Jurkat, Clone E6-1 (cell line): Measurements from ENCODE around the gene COL6A1.

Experiments used
- DNase-seq: peaks from one replicate; pipeline ENCODE4 v3.0.0-alpha.2; 2011; ENCODE audit warnings: low read depth, low spot score
- H3K4me3 ChIP-seq: 2 replicates; pipeline ENCODE4 v1.5.1; 2011; ENCODE audit warnings: mild to moderate bottlenecking, low read length, control low read depth, moderate library complexity

Gene COL6A1

DNA sequence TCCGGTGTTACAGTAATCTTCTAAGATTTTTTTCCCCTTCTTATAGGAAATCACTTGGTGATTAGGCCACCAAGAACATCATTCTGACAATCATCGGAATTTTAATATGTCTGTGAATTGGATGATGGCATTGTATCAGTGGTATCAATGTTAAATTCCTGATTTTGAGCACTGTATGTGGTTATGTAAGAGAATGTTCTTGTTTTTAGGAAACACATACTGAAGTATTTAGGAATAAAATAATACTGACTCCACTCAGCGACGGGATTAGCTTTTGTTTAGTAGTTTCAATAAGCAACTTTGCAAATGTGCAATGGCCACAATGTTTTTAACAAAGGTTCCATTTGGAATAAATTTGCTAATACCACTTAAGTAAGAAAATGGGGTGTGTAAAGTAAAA lies 30.6 kb downstream of the COL6A1 start:
- H3K4me3 ChIP-seq, result no peak overlapping the region
- no peak for DNase-seq

DNA sequence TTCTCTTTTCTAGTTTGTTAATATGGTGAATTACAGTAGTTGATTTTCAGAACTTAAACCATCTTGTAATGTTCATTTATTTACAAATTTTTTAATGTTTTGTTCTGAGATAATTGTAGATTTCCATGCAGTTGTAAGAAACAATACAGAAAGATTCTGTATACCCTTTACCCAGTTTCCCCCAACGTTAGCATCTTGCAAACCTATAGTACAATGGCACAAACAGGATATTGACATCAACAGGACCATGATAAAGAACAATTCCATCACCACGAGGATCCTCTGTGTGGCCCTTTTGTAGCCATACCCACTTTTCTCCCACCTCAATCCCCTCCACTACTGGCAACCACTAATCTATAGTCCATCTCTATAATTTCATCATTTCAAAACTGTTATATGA lies 33.3 kb downstream of the COL6A1 start:
- no peak for DNase-seq
- H3K4me3 ChIP-seq, result no peak overlapping the region

DNA sequence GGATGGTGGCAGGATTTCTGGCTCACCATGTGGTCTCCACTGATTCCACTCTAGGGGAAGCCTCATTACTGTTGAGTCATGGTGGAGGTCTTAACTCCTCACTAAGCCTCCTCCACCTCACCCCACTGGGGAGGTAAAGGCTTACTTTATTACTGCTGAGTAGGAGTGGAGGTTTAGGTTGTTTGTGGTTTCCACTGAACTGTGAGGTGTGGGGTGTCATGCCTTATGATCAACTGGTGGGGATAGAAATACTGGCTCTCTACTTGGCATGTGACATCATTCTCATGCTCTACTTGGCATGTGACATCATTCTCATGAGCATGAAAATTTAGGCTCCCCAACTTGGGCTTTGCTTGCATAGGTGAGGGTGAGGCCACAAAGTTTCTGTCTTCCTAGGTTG lies 35.6 kb downstream of the COL6A1 start:
- no peak overlapping the region for H3K4me3 ChIP-seq
- DNase-seq, result no peak

DNA sequence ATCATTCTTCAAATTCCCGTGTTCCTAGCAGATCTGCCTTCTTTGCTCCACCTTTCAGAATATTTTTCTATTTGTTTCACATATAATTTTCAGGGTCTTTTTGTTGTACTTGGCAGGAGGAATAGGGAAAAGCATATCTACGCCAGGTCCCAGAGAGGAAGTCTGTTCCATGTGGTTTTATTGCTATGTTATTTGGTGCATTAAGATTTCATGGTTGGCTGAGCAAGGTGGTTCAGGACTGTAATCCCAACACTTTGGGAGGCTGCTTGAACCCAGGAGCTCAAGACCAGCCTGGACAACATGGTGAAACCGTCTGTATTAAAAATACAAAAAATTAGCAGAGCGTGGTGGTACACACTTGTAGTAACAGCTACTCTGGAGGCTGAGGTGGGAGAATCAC lies 36.1 kb downstream of the COL6A1 start:
- H3K4me3 ChIP-seq, result no peak overlapping the region
- no peak for DNase-seq

DNA sequence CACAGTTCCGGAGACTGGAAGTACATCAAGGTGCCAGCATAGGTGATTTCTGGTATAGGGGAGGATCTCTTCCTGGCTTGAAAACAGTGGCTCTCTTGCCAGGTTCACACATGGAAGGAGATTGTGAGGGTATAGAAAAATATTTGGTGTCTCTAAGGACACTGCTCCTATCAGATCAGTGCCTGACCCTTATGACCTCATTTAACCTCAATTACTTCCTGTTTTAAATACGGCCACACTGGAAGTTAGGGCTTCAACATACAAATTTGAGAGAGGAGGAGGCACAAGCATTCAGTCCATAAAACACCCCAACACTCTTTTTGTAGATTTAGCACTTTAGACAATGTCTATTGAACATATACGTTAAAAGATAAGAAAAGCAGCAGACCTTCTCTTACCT lies 37.0 kb downstream of the COL6A1 start:
- no peak overlapping the region for H3K4me3 ChIP-seq
- no peak for DNase-seq

DNA sequence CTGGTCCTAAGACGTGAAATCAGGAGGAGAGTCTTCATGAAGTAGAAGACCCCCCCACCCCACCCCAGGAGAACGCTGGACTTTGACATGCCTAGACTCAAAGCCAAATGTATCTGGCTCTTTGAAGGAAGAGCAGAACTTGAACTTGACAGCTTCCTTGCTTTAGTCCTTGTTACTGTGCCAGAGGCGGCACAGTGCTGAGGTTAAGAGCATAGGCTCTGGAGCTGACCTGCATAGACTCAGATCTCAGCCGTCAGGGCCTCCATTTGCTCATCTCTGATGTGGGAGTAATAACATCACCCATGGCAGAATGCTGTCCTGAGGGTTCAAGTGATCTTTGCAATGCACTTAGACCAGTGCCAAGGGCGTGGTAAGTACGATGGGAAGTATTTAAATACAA lies 39.0 kb downstream of the COL6A1 start:
- H3K4me3 ChIP-seq, result no peak overlapping the region
- no peak for DNase-seq

DNA sequence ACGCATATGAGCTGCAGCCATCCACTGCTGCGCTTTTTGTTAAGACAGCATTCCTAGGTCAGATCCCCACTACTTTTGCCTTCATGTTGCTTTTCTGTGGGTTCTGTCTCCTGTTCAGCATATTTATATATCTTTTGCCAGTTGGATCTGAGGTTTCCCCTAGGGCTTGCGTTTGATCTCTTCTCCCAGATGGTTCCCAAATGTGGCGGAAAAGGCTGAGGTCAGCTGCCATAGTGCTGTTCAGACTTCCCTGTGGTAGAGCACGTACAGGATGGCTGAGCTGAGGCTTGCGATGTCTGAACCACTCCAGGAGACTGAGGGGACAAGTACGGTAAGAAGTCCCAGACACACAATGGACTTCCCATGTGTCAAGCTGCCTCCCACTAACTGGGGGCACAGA lies 39.8 kb downstream of the COL6A1 start:
- no peak overlapping the region for H3K4me3 ChIP-seq
- DNase-seq, result no peak

DNA sequence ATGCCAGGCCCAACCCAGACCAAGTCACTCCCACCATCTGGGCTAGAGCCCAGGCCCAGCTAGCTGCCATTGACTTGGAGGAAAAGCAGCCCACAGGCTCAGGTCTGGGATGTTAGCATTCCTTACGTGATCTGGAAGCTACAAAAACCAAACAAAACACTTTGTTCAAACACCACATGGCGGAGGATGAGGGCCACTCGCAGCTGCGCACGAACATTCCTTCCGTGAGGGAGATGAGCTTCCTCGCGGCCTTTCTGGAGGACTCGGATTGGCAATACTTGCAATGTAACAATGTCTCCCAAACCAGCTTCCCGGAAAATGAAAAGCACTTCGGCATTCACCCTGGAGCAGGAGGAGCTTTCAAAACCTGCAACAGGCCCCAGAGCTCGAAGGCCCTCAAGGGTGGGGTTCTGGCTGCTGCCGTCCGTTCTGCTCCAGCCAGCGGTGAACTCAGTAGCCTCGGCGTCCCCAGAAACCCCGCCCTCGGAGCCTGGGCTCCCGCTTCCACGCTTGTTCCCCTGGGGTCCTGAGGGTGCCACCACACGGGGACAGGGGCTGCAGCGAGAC lies 40.5 kb downstream of the COL6A1 start:
- DNase-seq, result no peak
- H3K4me3 ChIP-seq, result no peak overlapping the region

DNA sequence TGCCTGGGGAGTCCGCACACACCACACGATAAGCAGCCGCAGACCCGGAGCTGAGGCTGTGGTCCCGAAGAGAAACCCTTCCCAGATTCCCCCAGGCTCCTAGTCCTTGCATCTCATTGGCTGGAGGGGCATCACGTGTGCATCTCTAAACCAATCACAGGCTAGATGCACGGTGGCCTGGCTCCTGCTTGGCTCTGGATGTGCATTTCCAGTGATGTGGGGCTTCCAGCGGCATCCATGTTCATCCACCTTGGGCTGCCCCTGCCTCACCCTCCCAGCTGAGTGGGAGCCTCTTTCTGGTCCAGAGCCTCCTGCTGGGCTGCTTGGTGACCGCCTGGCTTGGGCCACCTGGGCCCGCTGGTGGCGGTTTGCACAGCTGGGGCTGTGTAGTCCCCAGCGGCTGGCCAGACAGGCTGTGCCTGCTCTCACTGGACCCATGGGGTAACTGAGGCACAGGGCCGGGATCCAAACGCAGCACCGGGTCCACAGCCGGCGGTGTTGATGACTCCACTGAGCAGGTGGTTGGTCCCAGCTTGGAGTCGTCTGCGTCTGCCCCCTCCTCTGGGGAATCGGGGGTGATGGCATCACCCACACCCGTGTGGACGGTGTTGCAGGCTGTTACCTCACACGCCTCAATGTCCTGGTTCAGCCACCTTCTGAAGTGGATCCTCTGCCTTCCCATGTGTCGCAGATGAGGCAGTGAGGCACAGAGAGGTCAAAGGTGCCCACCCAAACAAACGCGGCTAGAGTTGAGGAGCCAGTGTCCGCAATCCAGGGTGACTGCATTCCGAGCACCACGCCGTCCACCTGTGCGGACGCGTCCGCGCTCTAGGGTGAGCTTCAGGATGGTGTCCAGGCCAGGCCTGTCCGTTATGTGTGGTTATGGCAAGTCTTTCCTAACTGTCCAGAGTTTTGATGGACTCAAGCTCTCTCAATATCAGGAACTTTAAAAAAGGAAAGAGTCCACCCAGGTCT lies 41.3 kb downstream of the COL6A1 start:
- no peak overlapping the region for H3K4me3 ChIP-seq
- DNase-seq, result no peak

DNA sequence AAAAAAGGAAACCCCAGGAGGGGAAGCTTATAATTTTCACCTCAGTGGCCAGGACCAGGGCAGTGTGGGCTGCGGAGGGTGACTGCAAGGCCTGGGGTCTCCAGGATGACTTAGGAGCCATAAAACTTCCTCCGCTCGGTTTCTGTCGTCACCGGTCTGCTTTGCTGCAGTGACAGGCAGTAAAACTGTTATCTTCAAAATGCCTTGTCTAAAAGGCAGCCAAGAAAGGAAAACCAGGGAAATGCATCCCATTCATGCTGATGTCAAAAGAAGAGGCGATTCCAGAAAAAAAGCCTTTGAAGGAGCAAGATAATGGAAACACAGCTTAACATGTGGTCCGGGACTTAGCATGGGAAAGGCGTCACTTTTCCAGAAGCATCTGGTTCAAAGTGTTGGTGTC lies 42.0 kb downstream of the COL6A1 start:
- H3K4me3 ChIP-seq, result no peak overlapping the region
- no peak for DNase-seq

DNA sequence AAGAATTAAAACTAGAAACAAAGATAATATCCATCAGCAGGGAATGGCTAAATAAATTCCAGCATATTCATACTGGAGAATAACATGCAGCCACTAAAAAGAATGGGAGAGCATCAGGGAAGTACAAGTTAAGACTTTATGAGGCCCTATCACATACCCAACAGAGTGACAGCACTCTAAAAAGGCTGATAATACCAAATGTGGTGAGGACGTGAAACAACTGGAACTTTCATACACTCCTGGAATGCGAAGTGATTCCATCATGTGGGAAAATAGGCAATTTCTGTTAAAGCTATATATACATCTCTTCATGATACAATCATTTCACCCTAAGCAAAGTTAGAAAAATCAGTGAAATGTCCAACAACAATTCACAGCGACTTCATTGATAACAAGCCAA lies 42.6 kb downstream of the COL6A1 start:
- DNase-seq, result no peak
- H3K4me3 ChIP-seq, result no peak overlapping the region

DNA sequence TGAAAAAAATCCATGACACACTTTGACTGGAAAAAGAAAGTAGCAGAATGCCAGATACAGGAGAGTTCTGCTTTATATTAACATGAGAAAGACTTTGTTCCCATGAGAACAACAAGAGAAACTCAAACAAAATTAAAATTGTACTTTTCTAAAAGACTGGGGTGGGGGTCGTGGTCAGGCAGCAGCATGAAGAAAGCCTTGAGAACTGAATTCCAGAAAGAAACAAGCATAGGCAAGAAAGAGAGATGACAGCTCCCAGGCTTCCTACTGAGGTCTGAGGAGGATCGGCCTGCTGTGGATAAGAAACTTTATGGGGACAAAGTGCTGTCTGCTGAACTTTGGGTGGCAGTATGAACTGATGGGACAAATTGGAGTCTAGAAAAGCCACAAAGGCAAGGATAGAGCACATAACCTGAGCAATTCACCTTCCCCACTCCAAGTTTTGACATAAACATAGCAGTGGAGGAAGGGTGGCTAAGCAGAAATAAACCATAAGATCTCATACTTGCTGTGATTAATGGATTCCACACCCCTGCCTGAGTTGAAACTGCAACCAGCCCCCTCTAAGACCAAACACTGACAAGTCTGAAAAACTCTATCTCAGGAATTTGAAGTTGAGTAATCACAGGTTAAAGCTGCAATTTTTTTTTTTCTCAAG lies 43.7 kb downstream of the COL6A1 start:
- H3K4me3 ChIP-seq, result no peak overlapping the region
- DNase-seq, result no peak

DNA sequence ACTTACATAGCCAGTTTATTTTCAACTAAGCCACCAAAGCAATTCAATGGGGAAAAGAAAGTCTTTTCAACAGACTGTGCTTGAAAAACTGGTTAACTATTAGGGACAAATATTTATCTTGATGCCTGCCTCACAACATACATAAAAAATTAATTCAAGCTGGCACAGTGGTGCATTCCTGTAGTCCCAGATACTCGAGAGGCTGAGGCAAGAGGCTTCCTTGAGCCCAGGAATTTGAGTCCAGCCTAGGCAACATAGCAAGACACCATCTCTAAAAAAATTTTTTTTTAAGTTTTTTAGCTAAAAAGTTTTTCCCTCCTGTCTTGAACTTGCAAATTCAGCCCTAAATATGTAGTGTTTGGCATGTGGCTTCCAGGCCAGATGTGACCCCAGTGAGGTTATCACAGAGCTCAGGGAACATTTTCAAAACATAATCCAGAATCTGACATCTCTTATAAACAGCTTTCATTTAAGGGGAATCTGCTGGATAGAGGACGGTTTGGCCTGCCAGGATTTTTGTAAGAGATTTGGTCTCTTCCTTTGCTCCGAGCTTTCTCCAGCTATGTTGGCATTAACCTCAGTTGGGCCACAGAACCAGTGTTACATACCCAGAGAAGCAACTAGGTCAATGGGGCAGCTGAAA lies 46.4 kb downstream of the COL6A1 start:
- H3K4me3 ChIP-seq, result no peak overlapping the region
- DNase-seq, result no peak

DNA sequence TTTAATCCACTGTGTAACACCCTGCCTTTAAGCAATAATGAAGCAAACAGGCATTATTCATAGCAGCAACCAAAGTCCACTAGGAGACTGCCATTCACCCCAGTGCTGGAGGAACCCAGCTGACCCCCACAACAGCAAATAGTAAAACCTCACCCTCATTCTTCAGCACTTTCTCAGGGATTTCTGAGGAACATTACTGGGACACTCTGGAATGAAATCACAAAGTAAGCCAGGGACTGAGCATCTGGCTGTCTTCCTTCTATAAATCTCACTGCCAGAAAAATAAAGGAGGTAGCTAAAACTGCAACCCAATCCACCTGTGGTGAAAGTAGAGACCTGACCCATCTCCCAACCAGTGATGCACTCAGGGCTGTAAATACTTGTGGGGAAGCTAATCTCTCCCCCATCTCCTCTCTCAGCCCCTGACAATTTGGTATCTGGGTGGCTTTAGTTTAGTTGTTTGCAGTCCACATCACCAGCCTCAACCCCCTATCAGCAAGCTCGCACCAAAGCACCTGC lies 47.1 kb downstream of the COL6A1 start:
- H3K4me3 ChIP-seq, result no peak overlapping the region
- DNase-seq, result no peak

DNA sequence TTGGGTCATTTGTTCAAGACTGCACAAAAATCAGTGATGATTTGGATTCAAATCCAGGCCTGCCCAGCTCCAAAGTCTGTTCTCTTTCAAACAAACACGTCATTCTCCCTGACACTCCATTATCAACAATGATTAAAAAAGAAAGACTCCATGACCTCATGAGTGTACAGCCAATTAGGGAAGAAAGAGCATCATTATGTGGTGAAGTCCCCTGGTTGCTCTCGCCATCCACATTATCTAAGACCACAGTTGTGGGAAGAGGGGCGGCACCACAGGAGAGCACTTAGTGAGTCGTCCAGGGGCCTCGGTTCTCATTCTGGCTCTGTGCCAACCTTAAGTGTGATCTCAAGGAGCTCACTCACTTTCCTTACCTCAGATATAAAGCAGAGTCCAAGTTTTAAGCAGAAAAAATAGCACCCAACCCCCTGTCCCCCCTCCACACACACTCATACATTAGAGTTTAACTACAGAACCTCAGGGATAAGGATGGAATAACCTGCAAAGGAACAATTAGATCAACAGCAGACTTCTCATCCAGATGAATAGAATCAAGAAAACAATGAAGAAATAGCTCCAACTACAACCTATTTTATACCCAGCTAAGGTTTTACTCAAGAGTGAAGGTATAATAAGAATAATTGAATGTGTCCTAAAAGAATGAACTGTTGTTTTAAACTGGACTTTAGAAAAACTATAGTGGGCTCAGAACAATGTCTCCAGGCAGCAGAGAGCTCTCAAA lies 47.8 kb downstream of the COL6A1 start:
- no peak overlapping the region for H3K4me3 ChIP-seq
- no peak for DNase-seq

DNA sequence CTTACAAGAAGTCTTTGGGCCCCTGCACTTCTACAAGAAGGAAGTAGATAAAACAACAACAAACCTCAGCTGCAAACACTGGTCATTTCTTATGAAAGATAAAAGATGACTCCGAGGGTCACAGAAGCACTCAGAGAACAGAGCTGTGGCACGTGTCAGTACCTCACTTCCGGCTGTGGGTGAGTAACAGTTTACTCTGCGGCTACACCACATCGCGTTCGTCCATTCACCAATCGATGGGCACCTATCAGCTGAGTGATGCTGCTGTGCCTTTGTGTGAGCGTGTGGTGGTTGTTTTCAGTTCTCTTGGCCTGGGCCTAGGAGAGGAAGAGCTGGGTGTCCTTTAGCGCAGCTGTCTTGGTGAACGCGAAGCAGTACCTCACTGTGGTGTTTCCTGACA lies 49.9 kb downstream of the COL6A1 start:
- no peak for DNase-seq
- H3K4me3 ChIP-seq, result no peak overlapping the region

DNA sequence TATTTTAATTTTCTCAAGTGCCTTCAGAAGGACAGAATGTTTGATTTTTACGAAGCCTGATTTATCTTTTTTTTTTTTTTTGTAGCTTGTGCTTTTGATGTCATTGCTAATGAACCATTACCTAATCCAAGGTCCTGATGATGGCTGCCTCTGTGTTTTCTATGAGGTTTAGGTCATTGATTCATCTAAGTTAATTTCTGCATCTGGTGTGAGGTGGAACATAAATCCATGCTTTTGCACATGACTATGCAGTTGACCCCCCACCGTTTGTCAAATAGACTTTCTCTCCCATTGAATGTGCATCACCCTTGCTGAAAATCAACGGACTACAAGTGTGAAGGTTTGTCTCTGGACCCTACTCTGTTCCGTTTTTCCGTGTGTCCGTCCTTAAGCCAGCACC lies 50.5 kb downstream of the COL6A1 start:
- no peak overlapping the region for H3K4me3 ChIP-seq
- DNase-seq, result no peak

DNA sequence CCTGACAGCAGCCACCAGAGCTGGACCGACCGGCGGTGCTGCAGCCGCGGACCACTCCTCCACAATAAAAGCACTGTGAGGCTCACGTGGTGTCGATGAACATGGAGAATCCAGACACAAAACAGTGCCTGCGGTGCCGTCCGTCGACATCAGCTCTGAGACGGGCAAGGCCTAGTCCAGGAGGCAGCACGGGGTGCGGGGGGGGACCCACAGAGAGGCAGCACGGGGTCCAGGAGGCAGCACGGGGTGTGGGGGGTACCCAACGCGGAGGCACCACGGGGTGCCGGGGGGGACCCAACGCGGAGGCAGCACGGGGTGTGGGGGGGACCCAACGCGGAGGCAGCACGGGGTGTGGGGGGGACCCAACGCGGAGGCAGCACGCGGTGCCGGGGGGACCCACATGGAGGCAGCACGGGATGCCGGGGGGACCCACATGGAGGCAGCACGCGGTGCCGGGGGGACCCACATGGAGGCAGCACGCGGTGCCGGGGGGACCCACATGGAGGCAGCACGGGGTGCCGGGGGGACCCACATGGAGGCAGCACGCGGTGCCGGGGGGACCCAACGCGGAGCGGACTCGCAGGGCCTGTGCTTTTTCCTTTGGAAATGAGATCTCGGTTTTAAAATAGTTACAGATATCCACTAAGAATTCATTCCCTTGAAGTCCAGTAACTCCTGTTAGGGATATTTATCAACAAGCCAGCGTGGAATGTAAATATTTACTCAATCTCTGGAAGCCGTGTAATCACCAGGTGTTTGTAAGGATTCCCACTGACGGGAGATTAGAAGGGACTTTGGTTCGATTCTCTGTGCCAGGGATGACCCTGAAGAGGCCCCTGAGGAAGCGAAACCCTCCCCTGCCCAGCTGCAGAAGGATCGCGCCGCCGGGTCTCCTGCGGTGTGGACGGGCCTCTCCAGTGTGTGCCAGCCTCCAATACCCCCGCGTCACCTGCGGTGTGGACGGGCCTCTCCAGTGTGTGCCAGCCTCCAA lies 52.1 kb downstream of the COL6A1 start:
- H3K4me3 ChIP-seq, result no peak overlapping the region
- no peak for DNase-seq
